NCI-H1105 (cell line): ENCODE results near the gene PCSK6.
"Not testable (repeated sequence)": the region's sequence is repeated elsewhere in the genome, so short reads cannot be mapped to it uniquely, and the experiment has no call there.

Source experiments
- DNase-seq: peaks from one replicate; lab custom pipeline; 2025; lab: John Stamatoyannopoulos, UW

Gene PCSK6

GRCh38 chr15:101461097-101461496 is 28.4 kb downstream of the PCSK6 start:
- no peak for DNase-seq

- DNase-seq, result no peak
Observed at GRCh38 chr15:101459579-101460300, 29.8 kb downstream of the PCSK6 start.

- no peak for DNase-seq
Observed at GRCh38 chr15:101458908-101459578, 30.5 kb downstream of the PCSK6 start.

- DNase-seq, result no peak
Observed at GRCh38 chr15:101458158-101458900, 31.2 kb downstream of the PCSK6 start.

GRCh38 chr15:101457696-101458095 is 31.8 kb downstream of the PCSK6 start:
- no peak for DNase-seq

- DNase-seq, result no peak
Observed at GRCh38 chr15:101456057-101456739, 33.3 kb downstream of the PCSK6 start.

GRCh38 chr15:101455291-101456025 is 34.0 kb downstream of the PCSK6 start:
- DNase-seq, result no peak

GRCh38 chr15:101454781-101455180 is 34.7 kb downstream of the PCSK6 start:
- DNase-seq, result not testable (repeated sequence)

GRCh38 chr15:101454365-101454764 is 35.1 kb downstream of the PCSK6 start:
- no peak for DNase-seq

- no peak for DNase-seq
Observed at GRCh38 chr15:101453123-101454120, 36.1 kb downstream of the PCSK6 start.

GRCh38 chr15:101452572-101452971 is 36.9 kb downstream of the PCSK6 start:
- no peak for DNase-seq

- no peak for DNase-seq
Observed at GRCh38 chr15:101451846-101452245, 37.7 kb downstream of the PCSK6 start.

GRCh38 chr15:101451266-101451799 is 38.2 kb downstream of the PCSK6 start:
- DNase-seq, result no peak

GRCh38 chr15:101450403-101451265 is 38.9 kb downstream of the PCSK6 start:
- DNase-seq, result no peak

GRCh38 chr15:101449471-101450402 is 39.8 kb downstream of the PCSK6 start:
- DNase-seq, result no peak

GRCh38 chr15:101448336-101448735 is 41.2 kb downstream of the PCSK6 start:
- no peak for DNase-seq

- no peak for DNase-seq
Observed at GRCh38 chr15:101447561-101448071, 41.9 kb downstream of the PCSK6 start.

GRCh38 chr15:101447168-101447533 is 42.4 kb downstream of the PCSK6 start:
- DNase-seq, result no peak
